Spleen (tissue), 11 donors: Measurements from ENCODE around the gene KAT7. TPM values are rescaled to one million over a fixed set of nuclear protein-coding genes. Genes with fewer than 3 reads are reported as not detected.

Source experiments
- DNase-seq: peaks from one replicate; pipeline ENCODE4 v3.0.0-alpha.2; 2020
- H3K27ac ChIP-seq, 8 donors: fragments of 200-600 bp; sonication (generic) in 7 of 8; 1 replicate in 4 of 8; 2 replicates in 4 of 8; pipeline versions ENCODE4 v1.5.0 to v1.8.0; 2016 to 2021; ENCODE audit warnings: inconsistent platforms in 4 of 8, mild to moderate bottlenecking in 4 of 8, moderate library complexity in 1 of 8
- H3K27me3 ChIP-seq, 7 donors: fragments of 200-600 bp; sonication (generic) in 6 of 7; replicated peaks in 1 of 7; 1 replicate in 4 of 7; 2 replicates in 3 of 7; pipeline versions ENCODE4 v1.5.0 to v1.8.0; 2016 to 2021; ENCODE audit warnings: inconsistent platforms in 3 of 7, mild to moderate bottlenecking in 1 of 7
- H3K36me3 ChIP-seq, 6 donors: fragments of 200-600 bp; sonication (generic) in 5 of 6; 1 replicate in 4 of 6; 2 replicates in 2 of 6; pipeline versions ENCODE4 v1.5.0 to v1.8.0; 2016 to 2021; ENCODE audit warnings: inconsistent platforms in 2 of 6
- H3K4me1 ChIP-seq, 6 donors: fragments of 200-600 bp; sonication (generic) in 5 of 6; 1 replicate in 3 of 6; 2 replicates in 3 of 6; pipeline versions ENCODE4 v1.5.0 to v1.8.0; 2016 to 2021; ENCODE audit warnings: inconsistent platforms in 3 of 6
- H3K4me3 ChIP-seq, 8 donors: fragments of 200-600 bp; sonication (generic) in 7 of 8; 1 replicate in 4 of 8; 2 replicates in 4 of 8; pipeline versions ENCODE4 v1.5.0 to v1.8.0; 2016 to 2021; ENCODE audit warnings: inconsistent platforms in 4 of 8, mild to moderate bottlenecking in 4 of 8, moderate library complexity in 2 of 8
- H3K9me3 ChIP-seq, 8 donors: fragments of 200-600 bp; sonication (generic) in 7 of 8; 1 replicate in 4 of 8; 2 replicates in 4 of 8; pipeline versions ENCODE4 v1.5.0 to v1.8.0; 2016 to 2021; ENCODE audit warnings: inconsistent platforms in 4 of 8
- POLR2A ChIP-seq, 3 donors: fragments of 450-650 bp; IDR thresholded peaks; one replicate each; pipeline ENCODE4 v1.5.1; 2017; ENCODE audit warnings: antibody characterized with exemption in 3 of 3, mild to moderate bottlenecking in 1 of 3
- POLR2AphosphoS5 ChIP-seq, 3 donors: sonication (generic); formaldehyde crosslinking; IDR thresholded peaks; one replicate each; pipeline ENCODE4 v1.5.1; 2017; ENCODE audit warnings: antibody characterized with exemption in 3 of 3
- whole genome bisulfite sequencing, 5 donors: extraction: QIAGEN DNeasy Blood & Tissue Kit in 3 of 5; methylation state at CpG; one replicate each; pipeline versions ENCODE4 v1.1.5 to v1.1.7; 2013 to 2018; 5-methylcytosine and 5-hydroxymethylcytosine counted together
- intact Hi-C: fragments of 100-400 bp; cut with DNase I; formaldehyde crosslinking; loops from one replicate; pipeline ENCODE4 v1.15.0; 2023; ENCODE audit warnings: low total_unique reads
- polyA plus RNA-seq, 3 donors: library from polyadenylated mRNA; stranded (reverse); fragments of 200-250 nt; gene quantifications; one replicate each; pipeline ENCODE4 v1.2.1, GENCODE V29; 2013
- total RNA-seq, 7 donors: library from RNA; depleted of rRNA in 3 of 7; stranded (reverse); fragments of >200 nt in 3 of 7; fragmentation: NEBNext Ultra II Directional in 4 of 7; extraction: Animal tissue kit (Norgen Biotek cat#: 25700) in 4 of 7; gene quantifications; one replicate each; pipeline versions ENCODE4 v1.1.0 to v1.2.1, GENCODE V29; 2016 to 2021
- TF ChIP-seq, protein P1 (sequence below), 11 experiments: fragments of 200-600 bp in 7 of 11; fragments of 450-650 bp in 4 of 11; sonication (generic) in 4 of 11; IDR thresholded peaks in 8 of 11; conservative IDR thresholded peaks in 3 of 11; 1 replicate in 7 of 11; 2 replicates in 4 of 11; pipeline versions ENCODE4 v1.4.0 to v1.8.0; 2016 to 2021; ENCODE audit warnings: antibody characterized with exemption in 11 of 11, inconsistent platforms in 4 of 11, mild to moderate bottlenecking in 1 of 11
- donor health status: healthy with polysubstance abuse.
- donor health status: DM: no; HTN: no; CAD: no; lungs with moderate emphysema.
- donor health status: DM: no; HTN: no; CAD: no.
- donor health status: Bipolar disorder and iron deficiency.
- donor health status: healthy.
- donor health status: DM: no; HTN: no; CAD: no.
- donor health status: DM: yes; HTN: yes; CAD: no.

The KAT7 gene
- total and polyA plus RNA-seq, 10 donors: 5.9 to 81.2 (median 54.2) TPM

DNA sequence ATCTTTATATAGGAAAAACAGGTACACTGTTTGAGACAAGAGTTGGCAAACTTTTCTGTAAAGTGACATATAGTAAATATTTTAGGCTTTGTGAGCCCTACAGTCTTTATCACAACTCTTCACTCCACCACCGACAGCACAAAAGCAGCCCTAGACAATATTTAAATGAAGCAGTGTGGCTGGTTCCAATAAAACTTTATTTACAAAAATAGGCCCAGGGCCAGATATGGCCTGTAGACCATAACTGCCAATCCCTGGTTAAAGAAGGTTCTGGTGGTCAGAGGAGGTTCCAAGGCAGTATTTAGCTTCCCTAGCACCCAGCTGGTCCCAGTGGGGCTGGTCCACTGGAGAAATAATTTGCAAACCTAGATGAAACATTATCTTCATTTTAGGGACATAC, 28.2 kb upstream of the KAT7 start:
- Histone ChIP-seq H3K27ac (peak overlapping the region in 5 of 8 donors; percentile 10 to 92 (median 90)), H3K27me3 (no peaks in the 10 kb centered on the region), H3K4me1 (peaks cover 36 to 91% (median 74%) of the 10 kb centered on the region in 6 donors), H3K9me3 (no peaks in the 10 kb centered on the region), H3K36me3 (peaks cover 0 to 31% (median 7%) of the 10 kb centered on the region in 6 donors), H3K4me3 (no peak overlapping the region)
- no peak for DNase-seq
- TF ChIP-seq, protein P1, sequence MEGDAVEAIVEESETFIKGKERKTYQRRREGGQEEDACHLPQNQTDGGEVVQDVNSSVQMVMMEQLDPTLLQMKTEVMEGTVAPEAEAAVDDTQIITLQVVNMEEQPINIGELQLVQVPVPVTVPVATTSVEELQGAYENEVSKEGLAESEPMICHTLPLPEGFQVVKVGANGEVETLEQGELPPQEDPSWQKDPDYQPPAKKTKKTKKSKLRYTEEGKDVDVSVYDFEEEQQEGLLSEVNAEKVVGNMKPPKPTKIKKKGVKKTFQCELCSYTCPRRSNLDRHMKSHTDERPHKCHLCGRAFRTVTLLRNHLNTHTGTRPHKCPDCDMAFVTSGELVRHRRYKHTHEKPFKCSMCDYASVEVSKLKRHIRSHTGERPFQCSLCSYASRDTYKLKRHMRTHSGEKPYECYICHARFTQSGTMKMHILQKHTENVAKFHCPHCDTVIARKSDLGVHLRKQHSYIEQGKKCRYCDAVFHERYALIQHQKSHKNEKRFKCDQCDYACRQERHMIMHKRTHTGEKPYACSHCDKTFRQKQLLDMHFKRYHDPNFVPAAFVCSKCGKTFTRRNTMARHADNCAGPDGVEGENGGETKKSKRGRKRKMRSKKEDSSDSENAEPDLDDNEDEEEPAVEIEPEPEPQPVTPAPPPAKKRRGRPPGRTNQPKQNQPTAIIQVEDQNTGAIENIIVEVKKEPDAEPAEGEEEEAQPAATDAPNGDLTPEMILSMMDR (IDR thresholded peaks at IDR 0.05 in 8 of 11, conservative IDR thresholded peaks at IDR 0.05 in 3 of 11): no peak
- no peak for TF ChIP-seq POLR2A (IDR thresholded peaks at IDR 0.05)
- TF ChIP-seq POLR2AphosphoS5 (IDR thresholded peaks at IDR 0.05): no peak
- WGBS, 5 donors: 76 to 97% (median 84%) methylated on average over 1 of the region's 1 CpG
- intact Hi-C loops: no loop called here

DNA sequence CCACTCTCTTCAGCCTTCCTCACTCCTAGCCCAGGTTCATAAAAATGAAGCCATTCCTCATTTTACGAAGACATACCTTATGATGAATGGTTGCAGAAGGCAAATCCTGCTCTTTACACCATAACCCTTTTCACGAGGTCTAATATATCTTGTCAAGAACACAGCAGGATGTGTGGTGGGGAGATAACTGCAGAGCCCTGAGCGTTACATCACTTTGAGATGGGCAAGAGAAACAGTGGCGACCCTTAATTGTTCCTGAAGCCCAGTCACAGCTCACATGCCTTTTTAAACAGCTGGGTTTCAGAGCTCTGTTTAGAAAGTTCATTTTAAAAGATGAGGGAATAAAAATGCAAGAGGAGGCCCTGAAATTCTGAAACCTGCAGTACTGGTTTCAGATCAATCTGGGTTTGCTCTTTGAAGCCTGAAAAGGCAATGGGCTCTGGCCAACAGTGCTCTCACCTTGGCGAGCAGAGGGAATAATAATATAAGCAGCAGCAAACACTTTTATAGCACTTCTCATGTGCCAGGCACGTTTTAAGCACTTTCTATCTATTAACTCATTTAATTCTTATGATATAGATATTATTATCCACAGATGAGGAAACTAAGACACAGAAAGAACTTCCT, 27.4 kb upstream of the KAT7 start:
- peaks cover 0 to 29% (median 7%) of the 10 kb centered on the region in 6 donors for H3K36me3 ChIP-seq
- no peak for DNase-seq
- peak overlapping the region in 7 of 8 donors; percentile 10 to 92 (median 90) for H3K27ac ChIP-seq
- H3K9me3 ChIP-seq: no peaks in the 10 kb centered on the region
- H3K27me3 ChIP-seq: no peaks in the 10 kb centered on the region
- H3K4me3 ChIP-seq: peak overlapping the region in 1 of 8 donors; percentile 90
- H3K4me1 ChIP-seq: peaks cover 31 to 84% (median 66%) of the 10 kb centered on the region in 6 donors
- intact Hi-C loops: no loop called here
- TF ChIP-seq POLR2A (IDR thresholded peaks at IDR 0.05): no peak
- TF ChIP-seq, protein P1 (IDR thresholded peaks at IDR 0.05 in 8 of 11, conservative IDR thresholded peaks at IDR 0.05 in 3 of 11): no peak
- no peak for TF ChIP-seq POLR2AphosphoS5 (IDR thresholded peaks at IDR 0.05)
- 33 to 45% (median 41%) methylated on average over 6 of the region's 6 CpGs for WGBS, 5 donors

- TF ChIP-seq POLR2AphosphoS5 (IDR thresholded peaks at IDR 0.05) (no peak), POLR2A (IDR thresholded peaks at IDR 0.05) (no peak)
- TF ChIP-seq, protein P1 (IDR thresholded peaks at IDR 0.05 in 8 of 11, conservative IDR thresholded peaks at IDR 0.05 in 3 of 11): no peak
- intact Hi-C loops: no loop called here
- peak overlapping the region; percentile 20 to 96 (median 84) for H3K4me3 ChIP-seq
- peaks cover 28 to 71% (median 55%) of the 10 kb centered on the region in 6 donors for H3K4me1 ChIP-seq
- peak overlapping the region; percentile 6 to 92 (median 64) for H3K27ac ChIP-seq
- peaks cover 0 to 19% (median 7%) of the 10 kb centered on the region in 6 donors for H3K36me3 ChIP-seq
- no peaks in the 10 kb centered on the region for H3K9me3 ChIP-seq
- H3K27me3 ChIP-seq: no peaks in the 10 kb centered on the region
- DNase-seq: no peak
- WGBS, 5 donors: 21 to 36% (median 32%) methylated on average over 6 of the region's 6 CpGs
These were observed 26.1 kb upstream of the KAT7 start for GRCh38 chr17:49762151-49762941.
